Suppressor macrophage treated with lipopolysaccharide for 4 hours (primary cell): ENCODE measurements around the gene STOML2.

Source experiments
- DNase-seq: peaks from one replicate; pipeline ENCODE4 v3.0.0-alpha.2; 2020

STOML2 gene

GRCh38 chr9:35107297-35108290 is 4.7 kb upstream of the STOML2 start:
- DNase-seq = no peak

DNA sequence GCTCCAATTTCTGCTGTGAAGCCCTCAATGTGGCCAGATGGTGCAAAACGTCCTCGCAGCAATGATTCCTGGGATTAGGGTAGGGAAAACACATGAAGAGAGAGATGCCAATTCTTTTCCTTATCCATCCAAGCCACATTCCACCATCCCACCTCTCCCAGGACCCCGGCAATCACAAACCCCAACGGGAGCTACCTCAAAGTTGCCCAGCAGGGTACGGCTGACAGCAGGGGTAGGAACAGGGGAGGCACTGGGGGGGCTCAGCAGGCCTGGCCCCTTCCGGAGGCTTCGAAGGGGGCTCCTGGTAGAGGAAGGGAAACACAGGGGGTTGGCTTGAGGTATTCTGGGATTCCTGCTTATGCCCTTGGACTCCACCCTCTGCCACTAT is 3.4 kb upstream of the STOML2 start:
- no peak for DNase-seq

DNA sequence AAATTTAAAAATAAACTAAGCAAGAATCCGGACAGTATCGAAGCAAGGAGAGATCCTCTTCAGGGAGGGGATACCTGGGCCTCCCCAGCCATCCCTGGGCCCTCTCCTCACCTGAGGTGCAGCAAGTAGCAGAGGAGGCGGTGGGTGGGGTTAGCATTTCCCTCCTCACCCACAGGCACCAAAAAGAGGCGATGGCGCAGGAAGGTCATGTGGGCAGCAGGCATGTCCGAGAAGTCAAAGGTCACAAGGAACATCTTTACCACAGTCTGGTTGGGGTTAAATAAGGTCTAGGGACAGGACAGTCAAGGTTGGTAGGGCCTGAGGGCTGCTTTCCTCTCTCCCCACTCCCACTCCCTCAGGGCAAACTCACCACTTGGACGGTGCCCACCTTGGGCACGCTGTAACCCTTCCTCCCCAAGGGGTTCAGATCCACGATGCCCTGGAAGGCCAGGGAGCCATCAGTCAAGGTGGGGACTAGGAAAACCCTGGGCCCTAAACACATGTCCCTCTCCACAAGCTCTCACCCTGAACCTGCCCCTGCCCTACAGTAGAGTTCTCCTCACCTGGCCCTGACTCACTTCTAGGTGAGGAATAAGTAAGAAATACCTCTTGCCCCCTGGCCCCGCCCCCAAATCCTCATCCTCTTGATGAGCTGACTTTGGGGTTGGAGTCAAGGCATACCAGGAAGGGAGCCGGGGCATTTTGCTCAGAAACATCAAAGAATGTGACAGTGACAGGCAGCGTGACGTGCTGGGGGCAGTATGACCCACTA is 2.8 kb upstream of the STOML2 start:
- DNase-seq = no peak

- DNase-seq = no peak
Observed at GRCh38 chr9:35105126-35105525, 2.2 kb upstream of the STOML2 start.

DNA sequence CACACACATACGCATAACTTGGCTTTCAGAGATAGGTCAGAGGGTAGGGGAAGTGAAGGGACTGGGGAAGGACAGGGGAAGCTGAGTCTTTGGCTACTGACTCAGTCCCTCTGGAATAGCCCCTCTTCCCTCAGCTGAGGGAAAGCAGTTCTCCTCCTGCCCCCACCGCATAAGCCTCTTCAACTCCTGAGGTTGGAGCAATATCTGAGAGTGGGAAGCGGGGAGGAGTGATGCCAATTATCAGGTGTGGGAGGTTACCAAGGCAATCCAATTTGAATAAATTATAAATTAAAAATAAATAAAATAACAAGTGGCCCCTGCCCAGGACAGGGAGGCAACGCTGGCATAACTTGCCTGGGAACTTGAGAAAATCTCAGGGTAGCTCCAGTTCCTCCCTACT is 1.7 kb upstream of the STOML2 start:
- DNase-seq = no peak

GRCh38 chr9:35103660-35104191 is 795 bp upstream of the STOML2 start:
- no peak for DNase-seq

DNA sequence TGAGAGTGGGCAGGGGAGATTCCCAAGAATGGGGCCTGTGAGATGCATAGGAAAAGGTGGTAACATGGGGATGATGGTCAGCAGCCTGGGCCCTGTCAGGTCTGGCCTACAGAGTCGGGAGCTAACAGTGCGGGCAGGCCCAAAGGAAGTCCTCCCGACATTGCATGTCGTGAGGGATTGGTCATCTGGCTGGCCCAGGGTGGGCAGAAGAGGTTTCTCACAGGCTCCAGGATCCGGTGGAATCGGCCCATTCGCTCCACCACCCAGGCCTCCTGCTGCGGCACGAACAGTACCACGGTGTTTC is 514 bp downstream of the STOML2 start:
- no peak for DNase-seq

DNA sequence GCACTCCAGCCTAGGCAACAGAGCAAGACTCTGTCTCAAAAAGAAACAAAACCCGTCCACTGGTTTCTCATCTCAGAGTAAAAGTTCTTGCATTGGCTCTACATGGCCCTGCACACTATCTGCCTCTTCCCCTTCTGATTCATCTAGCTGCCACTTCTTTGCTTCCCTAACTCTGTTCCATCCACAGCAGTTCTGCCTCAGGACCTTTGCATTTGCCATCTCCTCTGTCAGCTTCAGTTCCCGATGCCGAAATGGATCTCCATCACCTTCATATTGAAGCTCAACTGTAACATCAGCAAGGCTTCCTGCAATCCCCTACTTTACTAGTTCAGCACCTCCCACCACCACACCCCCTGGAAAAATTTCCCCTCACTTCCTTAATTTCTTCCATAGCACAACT is 5.4 kb downstream of the STOML2 start:
- DNase-seq = no peak

- DNase-seq = peak; percentile 89
Observed at GRCh38 chr9:35096035-35096849, 6.7 kb downstream of the STOML2 start, which contains the start of gene PIGO. Gene PIGO (minus strand): TSS chr9:35096591. CDS start chr9:35095565, 1,026 bp downstream.

DNA sequence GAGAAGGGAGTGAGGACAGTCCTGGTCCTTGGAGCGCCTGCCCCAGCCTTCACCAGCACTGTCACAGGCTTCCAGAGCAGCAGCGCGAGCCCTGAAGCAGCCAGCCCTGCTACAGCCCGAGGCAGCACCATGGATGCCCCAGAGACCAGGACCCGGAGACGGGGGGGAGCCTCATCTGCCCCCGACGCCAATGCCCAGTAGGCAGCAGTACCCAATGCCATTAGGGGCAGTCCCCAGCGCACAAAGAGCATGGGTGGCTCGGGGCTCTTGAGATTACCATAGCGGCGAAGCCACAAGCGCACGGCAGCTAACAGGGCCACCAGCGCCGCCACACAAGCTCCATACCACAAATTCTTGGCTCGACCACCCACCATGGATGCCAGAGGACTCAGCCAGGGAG is 11.4 kb downstream of the STOML2 start:
- no peak for DNase-seq

GRCh38 chr9:35089434-35089833 is 13.5 kb downstream of the STOML2 start:
- no peak for DNase-seq

- DNase-seq = no peak
Observed at GRCh38 chr9:35085078-35085477, 17.9 kb downstream of the STOML2 start.

- peak; percentile 91 for DNase-seq
Observed at GRCh38 chr9:35079426-35080341, 23.2 kb downstream of the STOML2 start, which contains the start of gene FANCG. Gene FANCG (minus strand): TSS chr9:35079942. CDS start chr9:35079524, 418 bp downstream.

GRCh38 chr9:35079041-35079425 is 23.9 kb downstream of the STOML2 start:
- no peak for DNase-seq

GRCh38 chr9:35078066-35078465 is 24.9 kb downstream of the STOML2 start:
- DNase-seq = no peak

DNA sequence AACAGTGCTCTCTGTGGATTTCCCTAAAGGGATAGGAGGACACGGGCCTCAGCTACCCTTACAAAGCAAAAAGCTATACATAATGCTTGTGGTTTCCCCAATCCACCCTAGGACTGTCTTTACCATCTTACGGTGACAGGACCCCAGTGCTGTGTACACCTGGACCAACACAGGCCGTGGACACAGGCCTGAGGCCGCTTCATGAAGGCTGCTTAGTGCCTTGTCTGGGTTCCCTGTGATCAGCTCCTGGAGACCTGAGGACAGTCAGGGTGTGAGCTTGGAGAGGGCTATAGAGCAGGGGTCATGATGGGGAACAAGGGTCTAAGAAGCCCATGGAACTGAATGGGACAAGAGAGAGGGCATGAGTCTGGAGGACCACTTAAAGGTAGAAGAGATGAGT is 26.1 kb downstream of the STOML2 start:
- no peak for DNase-seq

- DNase-seq = no peak
Observed at GRCh38 chr9:35075358-35075757, 27.6 kb downstream of the STOML2 start.

- DNase-seq = no peak
Observed at GRCh38 chr9:35074791-35075190, 28.1 kb downstream of the STOML2 start.

GRCh38 chr9:35074141-35074540 is 28.8 kb downstream of the STOML2 start:
- no peak for DNase-seq

- no peak for DNase-seq
Observed at GRCh38 chr9:35073279-35073612, 29.7 kb downstream of the STOML2 start.

DNA sequence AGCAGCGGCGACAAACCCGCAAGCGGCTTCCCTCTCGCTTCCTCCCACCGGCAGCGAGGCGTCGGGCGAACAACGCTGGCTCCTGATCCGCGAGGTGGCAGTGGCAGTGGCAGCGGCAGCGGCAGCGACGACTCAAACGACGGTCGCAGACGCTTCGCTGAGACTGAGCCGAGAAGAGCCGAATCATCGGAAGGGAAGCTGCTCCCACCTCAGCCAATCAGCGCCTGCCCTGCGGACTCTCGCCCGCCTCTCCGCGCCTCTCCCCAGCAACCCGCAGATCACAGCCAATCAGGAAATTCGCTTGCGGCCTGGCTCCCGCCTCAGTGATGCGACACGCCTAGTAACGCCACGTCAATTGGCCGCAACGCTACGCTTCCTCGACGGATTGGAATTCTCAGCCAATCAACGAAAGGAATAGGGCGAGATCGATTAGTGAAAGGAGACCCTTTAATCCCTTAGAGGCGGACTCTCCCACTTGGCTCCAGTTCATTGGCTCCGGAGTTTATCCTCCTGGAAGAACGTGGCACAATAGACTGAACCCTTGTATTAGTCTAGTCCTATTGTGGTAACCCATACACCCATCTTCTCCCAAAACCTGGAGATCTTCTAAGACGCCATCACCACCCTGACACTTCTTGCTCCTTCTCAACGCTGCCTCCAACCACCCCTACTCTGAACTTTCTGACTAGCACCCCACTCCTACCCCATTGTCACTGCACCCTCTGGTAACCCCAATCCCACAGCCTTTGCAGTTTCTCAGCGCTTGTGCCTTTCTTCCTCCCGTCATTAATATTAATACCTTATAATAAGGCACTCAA is 30.3 kb downstream of the STOML2 start, which contains the start of gene VCP:
Gene VCP (minus strand): TSS at position 165 of the 818 bp plus-strand sequence. CDS start 272 bp downstream, outside the sequence.
- DNase-seq = peak; percentile 98
